Measurements from ENCODE around the gene SYT15B.
"Not testable (repeated sequence)": the region's sequence is repeated elsewhere in the genome, so short reads cannot be mapped to it uniquely, and the experiment has no call there.

SYT15B gene

GRCh38 chr10:47763554-47764175, at the start of gene SYT15B:
SYT15B (minus strand) TSS chr10:47763592; CDS start chr10:47762640, 952 bp downstream.
- not testable (repeated sequence) for DNase-seq (ENCODE audit: low read depth)

- not testable (repeated sequence) for DNase-seq (ENCODE audit: low read depth)
These were observed 16.2 kb upstream of the SYT15B start for GRCh38 chr10:47779590-47779989.

GRCh38 chr10:47775361-47776231, 12.2 kb upstream of the SYT15B start:
- DNase-seq (ENCODE audit: low read depth), result not testable (repeated sequence)

- DNase-seq (ENCODE audit: low read depth), result not testable (repeated sequence)
These were observed 7.4 kb upstream of the SYT15B start for GRCh38 chr10:47770745-47771144.

GRCh38 chr10:47768578-47769115, 5.3 kb upstream of the SYT15B start:
- DNase-seq (ENCODE audit: low read depth), result not testable (repeated sequence)

GRCh38 chr10:47768085-47768484, 4.7 kb upstream of the SYT15B start:
- DNase-seq (ENCODE audit: low read depth), result not testable (repeated sequence)

GRCh38 chr10:47767236-47767635, 3.8 kb upstream of the SYT15B start:
- not testable (repeated sequence) for DNase-seq (ENCODE audit: low read depth)

- not testable (repeated sequence) for DNase-seq (ENCODE audit: low read depth)
These were observed 1.8 kb upstream of the SYT15B start for GRCh38 chr10:47765232-47765631.

GRCh38 chr10:47762674-47763553, 478 bp downstream of the SYT15B start:
- DNase-seq (ENCODE audit: low read depth), result not testable (repeated sequence)

GRCh38 chr10:47758855-47759254, 4.5 kb downstream of the SYT15B start:
- DNase-seq (ENCODE audit: low read depth), result not testable (repeated sequence)

- DNase-seq (ENCODE audit: low read depth), result not testable (repeated sequence)
These were observed 7.2 kb downstream of the SYT15B start for GRCh38 chr10:47756169-47756568.

- DNase-seq (ENCODE audit: low read depth), result not testable (repeated sequence)
These were observed 9.5 kb downstream of the SYT15B start for GRCh38 chr10:47753871-47754270.

GRCh38 chr10:47753176-47753575, 10.2 kb downstream of the SYT15B start:
- not testable (repeated sequence) for DNase-seq (ENCODE audit: low read depth)

- DNase-seq (ENCODE audit: low read depth), result not testable (repeated sequence)
These were observed 11.6 kb downstream of the SYT15B start for GRCh38 chr10:47751821-47752220.

- not testable (repeated sequence) for DNase-seq (ENCODE audit: low read depth)
These were observed 13.0 kb downstream of the SYT15B start for GRCh38 chr10:47750360-47750759.

- DNase-seq (ENCODE audit: low read depth), result not testable (repeated sequence)
These were observed 16.5 kb downstream of the SYT15B start for GRCh38 chr10:47746780-47747376.

GRCh38 chr10:47744881-47745280, 18.5 kb downstream of the SYT15B start:
- not testable (repeated sequence) for DNase-seq (ENCODE audit: low read depth)

- DNase-seq (ENCODE audit: low read depth), result not testable (repeated sequence)
These were observed 19.5 kb downstream of the SYT15B start for GRCh38 chr10:47743611-47744550.

GRCh38 chr10:47740868-47741267, 22.5 kb downstream of the SYT15B start:
- not testable (repeated sequence) for DNase-seq (ENCODE audit: low read depth)

- not testable (repeated sequence) for DNase-seq (ENCODE audit: low read depth)
These were observed 32.5 kb downstream of the SYT15B start for GRCh38 chr10:47730911-47731310.
